IPS DF 4.7 (cell line): ENCODE data around the gene FNIP1.
"Not testable (repeated sequence)": the region's sequence is repeated elsewhere in the genome, so short reads cannot be mapped to it uniquely, and the experiment has no call there.

ENCODE experiments used
- DNase-seq: peaks from one replicate; pipeline ENCODE4 v3.0.0-alpha.2; 2013; ENCODE audit warnings: low spot score; ENCODE audit errors: extremely low read depth

FNIP1 gene

GRCh38 chr5:131796793-131797693, at the start of gene FNIP1:
TSS of gene FNIP1 (minus strand) at chr5:131797017. CDS start at chr5:131796921, 96 bp downstream.
- peak; percentile 76 for DNase-seq

GRCh38 chr5:131846536-131846935, 49.7 kb upstream of the FNIP1 start:
- no peak for DNase-seq

- DNase-seq = no peak
These were observed 49.0 kb upstream of the FNIP1 start for GRCh38 chr5:131845828-131846227.

GRCh38 chr5:131842971-131843370, 46.2 kb upstream of the FNIP1 start:
- not testable (repeated sequence) for DNase-seq

GRCh38 chr5:131832702-131833101, 35.9 kb upstream of the FNIP1 start:
- DNase-seq = not testable (repeated sequence)

- no peak for DNase-seq
These were observed 28.7 kb upstream of the FNIP1 start for GRCh38 chr5:131825404-131826013.

- no peak for DNase-seq
These were observed 27.8 kb upstream of the FNIP1 start for GRCh38 chr5:131824631-131825030.

GRCh38 chr5:131821221-131821620, 24.4 kb upstream of the FNIP1 start:
- DNase-seq = no peak

GRCh38 chr5:131818001-131818724, 21.3 kb upstream of the FNIP1 start:
- DNase-seq = no peak

- DNase-seq = peak; percentile 44
These were observed 18.2 kb upstream of the FNIP1 start for GRCh38 chr5:131814990-131815389.

GRCh38 chr5:131812371-131813160, 15.7 kb upstream of the FNIP1 start:
- no peak for DNase-seq

GRCh38 chr5:131810510-131811249, 13.9 kb upstream of the FNIP1 start:
- DNase-seq = no peak

GRCh38 chr5:131795879-131796792, 681 bp downstream of the FNIP1 start:
- no peak for DNase-seq

GRCh38 chr5:131795228-131795627, 1.6 kb downstream of the FNIP1 start:
- no peak for DNase-seq

- DNase-seq = no peak
These were observed 2.2 kb downstream of the FNIP1 start for GRCh38 chr5:131794586-131794985.

- DNase-seq = no peak
These were observed 3.9 kb downstream of the FNIP1 start for GRCh38 chr5:131792896-131793295.

GRCh38 chr5:131791866-131792265, 5.0 kb downstream of the FNIP1 start:
- no peak for DNase-seq

- no peak for DNase-seq
These were observed 6.3 kb downstream of the FNIP1 start for GRCh38 chr5:131790550-131790949.

GRCh38 chr5:131789765-131790164, 7.1 kb downstream of the FNIP1 start:
- DNase-seq = no peak
